Spleen (tissue), 7 donors: Measurements from ENCODE around the gene OXSM.

Experiments used
- CTCF ChIP-seq, 11 experiments: fragments of 200-600 bp in 7 of 11; fragments of 450-650 bp in 4 of 11; sonication (generic) in 4 of 11; IDR thresholded peaks in 8 of 11; conservative IDR thresholded peaks in 3 of 11; 1 replicate in 7 of 11; 2 replicates in 4 of 11; pipeline versions ENCODE4 v1.4.0 to v1.8.0; 2016 to 2021; ENCODE audit warnings: antibody characterized with exemption in 11 of 11, inconsistent platforms in 4 of 11, mild to moderate bottlenecking in 1 of 11
- POLR2A ChIP-seq, 3 donors: fragments of 450-650 bp; IDR thresholded peaks; one replicate each; pipeline ENCODE4 v1.5.1; 2017; ENCODE audit warnings: antibody characterized with exemption in 3 of 3, mild to moderate bottlenecking in 1 of 3
- donor health status: DM: no; HTN: no; CAD: no; lungs with moderate emphysema.
- donor health status: DM: no; HTN: no; CAD: no.
- donor health status: DM: no; HTN: no; CAD: no.

- TF ChIP-seq POLR2A (IDR thresholded peaks at IDR 0.05) (no peak), CTCF (IDR thresholded peaks at IDR 0.05 in 8 of 11, conservative IDR thresholded peaks at IDR 0.05 in 3 of 11) (no peak)
Measured at GRCh38 chr3:25830373-25831280, 40.7 kb downstream of the OXSM start.
